Mesothelial cell of epicardium (in vitro differentiated cells): ENCODE results near the gene SSUH2. TPM values are rescaled to one million over a fixed set of nuclear protein-coding genes. Genes with fewer than 3 reads are reported as not detected.

Source experiments
- DNase-seq, 2 experiments: peaks; one replicate each; pipeline ENCODE4 v3.0.0; 2021; ENCODE audit warnings: low spot score in 2 of 2; ENCODE audit not compliant: unreplicated experiment in 2 of 2
- H3K27ac Mint-ChIP-seq: 2 replicates; pipeline ENCODE4 v1.8.0; 2021; ENCODE audit warnings: mixed read lengths
- H3K27me3 Mint-ChIP-seq: 2 replicates; pipeline ENCODE4 v1.8.0; 2021; ENCODE audit warnings: low read depth, mixed read lengths
- H3K36me3 Mint-ChIP-seq: 2 replicates; pipeline ENCODE4 v1.8.0; 2021; ENCODE audit warnings: mixed read lengths
- H3K4me1 Mint-ChIP-seq: 2 replicates; pipeline ENCODE4 v1.8.0; 2021; ENCODE audit warnings: mixed read lengths
- H3K4me3 Mint-ChIP-seq: 2 replicates; pipeline ENCODE4 v1.8.0; 2021; ENCODE audit warnings: mild to moderate bottlenecking, moderate library complexity, mixed read lengths
- H3K9me3 Mint-ChIP-seq: 2 replicates; pipeline ENCODE4 v1.8.0; 2021; ENCODE audit warnings: mixed read lengths
- CTCF ChIP-seq: fragments of 200-600 bp; sonication (generic); IDR thresholded peaks from one replicate; pipeline ENCODE4 v1.5.0; 2021; ENCODE audit warnings: antibody characterized with exemption; ENCODE audit not compliant: unreplicated experiment
- total RNA-seq: library from RNA; stranded (reverse); gene quantifications from 3 replicates; pipeline ENCODE4 v1.2.1, GENCODE V29; 2021

The SSUH2 gene
- total RNA-seq, 1 donor from 2014 or later: 1.3 TPM

GRCh38 chr3:8652324-8652987 lies 7.9 kb upstream of the SSUH2 start:
- no peak for TF ChIP-seq CTCF
- peaks cover 23% of the 10 kb centered on the region for H3K4me1 Mint-ChIP-seq
- no peak overlapping the region for H3K4me3 Mint-ChIP-seq
- no peak for DNase-seq
- no peak overlapping the region for H3K27ac Mint-ChIP-seq
- peaks cover 1% of the 10 kb centered on the region for H3K36me3 Mint-ChIP-seq
- H3K9me3 Mint-ChIP-seq: peaks cover 6% of the 10 kb centered on the region
- peaks cover 11% of the 10 kb centered on the region for H3K27me3 Mint-ChIP-seq

GRCh38 chr3:8651418-8652323 lies 7.1 kb upstream of the SSUH2 start:
- no peak overlapping the region for H3K27ac Mint-ChIP-seq
- TF ChIP-seq CTCF: no peak
- peaks cover 1% of the 10 kb centered on the region for H3K36me3 Mint-ChIP-seq
- no peak overlapping the region for H3K4me3 Mint-ChIP-seq
- peaks cover 6% of the 10 kb centered on the region for H3K9me3 Mint-ChIP-seq
- DNase-seq: no peak
- H3K27me3 Mint-ChIP-seq: peaks cover 11% of the 10 kb centered on the region
- peaks cover 23% of the 10 kb centered on the region for H3K4me1 Mint-ChIP-seq

- H3K4me1 Mint-ChIP-seq: peaks cover 20% of the 10 kb centered on the region
- H3K27ac Mint-ChIP-seq: no peak overlapping the region
- H3K9me3 Mint-ChIP-seq: peaks cover 6% of the 10 kb centered on the region
- peaks cover 1% of the 10 kb centered on the region for H3K36me3 Mint-ChIP-seq
- no peak overlapping the region for H3K4me3 Mint-ChIP-seq
- H3K27me3 Mint-ChIP-seq: peaks cover 11% of the 10 kb centered on the region
- no peak for DNase-seq
- no peak for TF ChIP-seq CTCF
These were observed 6.2 kb upstream of the SSUH2 start for GRCh38 chr3:8650583-8651416.

GRCh38 chr3:8649757-8650156 lies 5.2 kb upstream of the SSUH2 start:
- DNase-seq: no peak
- H3K27ac Mint-ChIP-seq: no peak overlapping the region
- H3K27me3 Mint-ChIP-seq: peaks cover 20% of the 10 kb centered on the region
- peaks cover 6% of the 10 kb centered on the region for H3K9me3 Mint-ChIP-seq
- H3K4me1 Mint-ChIP-seq: peaks cover 15% of the 10 kb centered on the region
- no peak overlapping the region for H3K4me3 Mint-ChIP-seq
- TF ChIP-seq CTCF: no peak
- no peaks in the 10 kb centered on the region for H3K36me3 Mint-ChIP-seq

GRCh38 chr3:8648909-8649741 lies 4.5 kb upstream of the SSUH2 start:
- no peak overlapping the region for H3K4me3 Mint-ChIP-seq
- H3K27ac Mint-ChIP-seq: no peak overlapping the region
- TF ChIP-seq CTCF: no peak
- peaks cover 25% of the 10 kb centered on the region for H3K27me3 Mint-ChIP-seq
- H3K4me1 Mint-ChIP-seq: peaks cover 15% of the 10 kb centered on the region
- no peak for DNase-seq
- H3K9me3 Mint-ChIP-seq: peaks cover 3% of the 10 kb centered on the region
- H3K36me3 Mint-ChIP-seq: no peaks in the 10 kb centered on the region
